MM.1S (cell line): ENCODE data around the gene CPO.

Experiments
- CTCF ChIP-seq: fragments of 300-600 bp; sonication (generic); IDR thresholded peaks from 2 replicates; pipeline ENCODE4 v1.5.1; 2016; ENCODE audit warnings: antibody characterized with exemption, low read length, mixed read lengths
- EZH2 ChIP-seq: fragments of 300-600 bp; sonication (generic); optimal IDR thresholded peaks from 2 replicates; pipeline ENCODE3; 2017; ENCODE audit warnings: low read depth, mild to moderate bottlenecking, antibody characterized with exemption, low read length, mixed read lengths
- EZH2phosphoT487 ChIP-seq: fragments of 300-600 bp; sonication (generic); IDR thresholded peaks from 2 replicates; pipeline ENCODE4 v1.6.1; 2018; ENCODE audit warnings: antibody characterized with exemption, low read length

DNA sequence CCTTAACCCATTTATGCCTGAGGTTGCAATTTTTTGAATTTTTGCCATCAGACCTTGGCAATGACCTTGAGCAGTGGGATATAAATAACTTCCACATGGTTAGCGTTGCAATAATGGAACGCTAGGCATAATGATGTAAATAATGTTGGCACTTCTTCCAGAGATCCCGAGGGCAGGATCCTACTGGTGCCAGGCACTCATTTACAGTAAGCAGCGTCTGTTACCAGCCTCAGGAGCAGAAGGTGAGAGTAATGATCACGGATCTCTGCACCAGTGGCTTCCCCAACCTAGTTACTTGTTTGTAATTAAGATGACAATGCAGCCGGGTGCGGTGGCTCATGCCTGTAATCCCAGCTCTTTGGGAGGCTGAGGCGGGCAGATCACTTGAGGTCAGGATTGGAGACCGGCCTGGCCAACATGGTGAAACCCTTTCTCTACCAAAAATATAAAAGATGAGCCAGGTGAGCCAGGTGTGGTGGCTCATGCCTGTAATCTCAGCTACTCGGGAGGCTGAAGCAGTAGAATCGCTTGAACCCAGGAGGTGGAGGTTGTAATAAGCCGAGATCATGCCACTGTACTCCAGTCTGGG, 41.9 kb downstream of the CPO start:
- TF ChIP-seq CTCF, result no peak
- no peak for TF ChIP-seq EZH2
- TF ChIP-seq EZH2phosphoT487, result no peak
